ENCODE results near the gene CRISP1. TPM values are rescaled to one million over a fixed set of nuclear protein-coding genes. Genes with fewer than 3 reads are reported as not detected.

CRISP1 gene
- total and polyA plus RNA-seq, 2 of the 8 experiments (the other 6 are each of a cell fraction or from before 2014, with no cell fraction given), result not detected

GRCh38 chr6:49855221-49855620 is 11.1 kb downstream of the CRISP1 start:
- H2BK20ac ChIP-seq (ENCODE audit: low read length), result no peak overlapping the region
- no peak overlapping the region for H2AK5ac ChIP-seq (ENCODE audit: low read depth, low read length)
- H4K91ac ChIP-seq (replicated peaks; ENCODE audit: insufficient read length, low read length), result no peak overlapping the region
- TF ChIP-seq YY1 (IDR thresholded peaks at IDR 0.05; ENCODE audit: low read depth, low read length), result no peak
- no peak for TF ChIP-seq CHD1 (IDR thresholded peaks at IDR 0.05; ENCODE audit: low read depth, low read length)
- TF ChIP-seq TEAD4 (IDR thresholded peaks at IDR 0.05; ENCODE audit: low read depth, low read length), result no peak
- no peak for TF ChIP-seq RBBP5 (IDR thresholded peaks at IDR 0.05; ENCODE audit: borderline replicate concordance, low read depth, low read length)
- no peak for TF ChIP-seq RXRA (IDR thresholded peaks at IDR 0.05; ENCODE audit: insufficient read depth, low read depth, low read length)
- no peak for TF ChIP-seq MAX (IDR thresholded peaks at IDR 0.05)
- TF ChIP-seq HDAC6 (IDR thresholded peaks at IDR 0.05; ENCODE audit: low read depth, low read length), result no peak
- no peak for TF ChIP-seq KDM1A (IDR thresholded peaks at IDR 0.05; ENCODE audit: borderline replicate concordance, low read length)
- no peak for TF ChIP-seq TCF12 (IDR thresholded peaks at IDR 0.05; ENCODE audit: low read depth, low read length)
- no peak for TF ChIP-seq JUND (IDR thresholded peaks at IDR 0.05; ENCODE audit: low read length)
- no peaks in the 10 kb centered on the region for H3K36me3 ChIP-seq (ENCODE audit: control insufficient read depth in 2 of 4, insufficient read depth in 4 of 4, low read length in 3 of 4)
- ChIA-PET CTCF (ENCODE audit: partially characterized antibody) (no interaction called here), POLR2A (ENCODE audit: partially characterized antibody) (no interaction called here)
- no peak overlapping the region for H2BK5ac ChIP-seq (ENCODE audit: low read depth, low read length)
- no peaks in the 10 kb centered on the region for H3K4me1 ChIP-seq (replicated peaks in 1 of 4; ENCODE audit: control insufficient read depth in 3 of 4, insufficient read depth in 4 of 4, low read length in 3 of 4)
- H3K23ac ChIP-seq (ENCODE audit: insufficient read length), result no peak overlapping the region
- H3K4ac ChIP-seq (replicated peaks; ENCODE audit: insufficient read length, low read depth, low read length), result no peak overlapping the region
- H3K79me1 ChIP-seq (ENCODE audit: low read depth, low read length), result no peaks in the 10 kb centered on the region
- FAIRE-seq, result no peak
- no peak overlapping the region for H3K9ac ChIP-seq (replicated peaks in 1 of 4; ENCODE audit: extremely low read depth in 1 of 4, low read depth in 3 of 4, low read length in 3 of 4)
- no peak overlapping the region for H4K5ac ChIP-seq (ENCODE audit: insufficient read length, low read depth, low read length)
- no peak overlapping the region for H3K18ac ChIP-seq (ENCODE audit: extremely low read depth, low read length)
- no peak overlapping the region for H2BK15ac ChIP-seq (ENCODE audit: low read length)
- no peak overlapping the region for H2BK120ac ChIP-seq (replicated peaks; ENCODE audit: low read depth, low read length)
- no peak overlapping the region for H4K8ac ChIP-seq (ENCODE audit: extremely low read depth, insufficient read depth, low read length)
- DNase-seq (ENCODE audit: low read depth in 1 of 2, low spot score in 2 of 2), result no peak
- H3K79me2 ChIP-seq (ENCODE audit: control insufficient read depth in 1 of 2, insufficient read depth in 2 of 2, low read length in 2 of 2), result no peaks in the 10 kb centered on the region
- WGBS, 2 experiments (ENCODE audit: extremely low coverage in 1 of 2, insufficient coverage in 1 of 2, insufficient read length in 1 of 2, insufficient replicate concordance in 2 of 2, low coverage in 1 of 2, low lambda C conversion rate in 2 of 2, missing lambda C conversion rate in 1 of 2), result 100% methylated on average over 4 of the region's 4 CpGs; no CpG with 5 or more reads in 1 of the 2 experiments
- H3K27me3 ChIP-seq (replicated peaks in 1 of 4; ENCODE audit: control insufficient read depth in 3 of 4, extremely low read depth in 1 of 4, insufficient read depth in 3 of 4, low read length in 3 of 4), result no peaks in the 10 kb centered on the region
- no peak overlapping the region for H3K4me3 ChIP-seq (ENCODE audit: extremely low read depth in 1 of 4, insufficient read depth in 2 of 4, low read depth in 3 of 4, low read length in 4 of 4)
- no peak overlapping the region for H2AFZ ChIP-seq (ENCODE audit: low read length)
- H4K20me1 ChIP-seq (replicated peaks in 1 of 2; ENCODE audit: control insufficient read depth in 1 of 2, insufficient read depth in 2 of 2, low read length in 2 of 2), result no peaks in the 10 kb centered on the region
- H3K56ac ChIP-seq (replicated peaks; ENCODE audit: insufficient read length, low read depth, low read length), result no peak overlapping the region
- no peaks in the 10 kb centered on the region for H3K9me3 ChIP-seq (ENCODE audit: insufficient read depth in 2 of 2, low read depth in 1 of 2, low read length in 1 of 2)
- no peak overlapping the region for H2BK12ac ChIP-seq (ENCODE audit: low read depth, low read length)
- no peaks in the 10 kb centered on the region; the same call in 1 of the 2 replicates for H3K23me2 ChIP-seq (ENCODE audit: low read depth, low read length)
- no peak overlapping the region for H3K4me2 ChIP-seq (ENCODE audit: insufficient read depth in 1 of 2, low read depth in 2 of 2, low read length in 2 of 2)
- H3K27ac ChIP-seq (ENCODE audit: low read depth, low read length), result no peak overlapping the region
- no peak overlapping the region for H3K14ac ChIP-seq (ENCODE audit: insufficient read length)

All from H1 (cell line).